Stimulated activated CD4-positive, alpha-beta T cell treated with anti-CD3 and anti-CD28 coated beads, Interleukin-2, amount 100 ng/mL, for 24 hours (primary cell): ENCODE measurements around the gene ALOX15.
"Not testable (repeated sequence)": the region's sequence is repeated elsewhere in the genome, so short reads cannot be mapped to it uniquely, and the experiment has no call there.

Experiments used
- DNase-seq, 2 donors: peaks; one replicate each; pipeline ENCODE4 v3.0.0-alpha.2; 2020

ALOX15 gene

GRCh38 chr17:4592240-4593005, 49.1 kb downstream of the ALOX15 start:
- DNase-seq = no peak

GRCh38 chr17:4591529-4591928, 49.9 kb downstream of the ALOX15 start:
- no peak for DNase-seq

- no peak for DNase-seq
Observed at GRCh38 chr17:4590981-4591453, 50.5 kb downstream of the ALOX15 start.

GRCh38 chr17:4590042-4590441, 51.4 kb downstream of the ALOX15 start:
- DNase-seq = not testable (repeated sequence)

GRCh38 chr17:4588898-4589625, 52.4 kb downstream of the ALOX15 start:
- no peak for DNase-seq

- no peak for DNase-seq
Observed at GRCh38 chr17:4588391-4588790, 53.1 kb downstream of the ALOX15 start.

GRCh38 chr17:4587803-4588202, 53.7 kb downstream of the ALOX15 start:
- DNase-seq = no peak

- no peak for DNase-seq
Observed at GRCh38 chr17:4587195-4587594, 54.3 kb downstream of the ALOX15 start.

- DNase-seq = no peak
Observed at GRCh38 chr17:4586043-4586442, 55.4 kb downstream of the ALOX15 start.

GRCh38 chr17:4585638-4585994, 55.9 kb downstream of the ALOX15 start:
- DNase-seq = no peak

- no peak for DNase-seq
Observed at GRCh38 chr17:4584917-4585637, 56.4 kb downstream of the ALOX15 start.

GRCh38 chr17:4584101-4584916, 57.2 kb downstream of the ALOX15 start, which contains the start of gene SMTNL2:
SMTNL2 (plus strand) TSS chr17:4584529; CDS start chr17:4584606, 77 bp downstream.
- DNase-seq = peak in 1 of 2 donors; percentile 40

- DNase-seq = peak in 1 of 2 donors; percentile 22
Observed at GRCh38 chr17:4583782-4584100, 57.7 kb downstream of the ALOX15 start.

- DNase-seq = no peak
Observed at GRCh38 chr17:4583206-4583605, 58.3 kb downstream of the ALOX15 start.

GRCh38 chr17:4582691-4583090, 58.8 kb downstream of the ALOX15 start:
- DNase-seq = no peak

GRCh38 chr17:4582101-4582501, 59.4 kb downstream of the ALOX15 start:
- DNase-seq = peak in 1 of 2 donors; percentile 15
